ENCODE results near the gene THBS1.

The THBS1 gene

DNA sequence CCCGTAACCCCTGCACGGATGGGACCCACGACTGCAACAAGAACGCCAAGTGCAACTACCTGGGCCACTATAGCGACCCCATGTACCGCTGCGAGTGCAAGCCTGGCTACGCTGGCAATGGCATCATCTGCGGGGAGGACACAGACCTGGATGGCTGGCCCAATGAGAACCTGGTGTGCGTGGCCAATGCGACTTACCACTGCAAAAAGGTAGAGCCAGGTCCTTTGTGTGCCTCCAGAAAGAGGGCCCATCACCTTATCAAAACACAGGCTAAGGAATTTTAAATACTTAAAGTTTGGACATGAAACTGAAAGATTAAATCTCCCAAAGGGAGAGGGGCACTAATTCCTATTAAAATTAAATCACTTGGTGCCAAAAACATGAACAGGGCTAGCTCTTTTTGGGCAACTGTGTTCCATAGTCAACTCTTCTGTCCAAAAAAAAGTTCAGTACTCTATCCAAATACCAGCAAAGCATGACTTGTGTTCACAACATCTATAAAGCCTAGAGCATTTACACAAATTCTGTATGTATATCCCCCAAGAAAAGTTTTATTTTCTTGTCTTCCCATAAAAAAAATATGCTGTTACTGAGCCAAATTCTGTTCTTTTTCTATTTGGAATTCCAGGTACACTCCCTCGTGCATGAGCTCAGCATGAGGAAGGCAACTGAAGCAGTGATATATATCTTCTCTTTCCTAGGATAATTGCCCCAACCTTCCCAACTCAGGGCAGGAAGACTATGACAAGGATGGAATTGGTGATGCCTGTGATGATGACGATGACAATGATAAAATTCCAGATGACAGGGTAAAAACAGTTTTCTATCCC lies 9.2 kb downstream of the THBS1 start:
- DNase-seq: no peak

DNA sequence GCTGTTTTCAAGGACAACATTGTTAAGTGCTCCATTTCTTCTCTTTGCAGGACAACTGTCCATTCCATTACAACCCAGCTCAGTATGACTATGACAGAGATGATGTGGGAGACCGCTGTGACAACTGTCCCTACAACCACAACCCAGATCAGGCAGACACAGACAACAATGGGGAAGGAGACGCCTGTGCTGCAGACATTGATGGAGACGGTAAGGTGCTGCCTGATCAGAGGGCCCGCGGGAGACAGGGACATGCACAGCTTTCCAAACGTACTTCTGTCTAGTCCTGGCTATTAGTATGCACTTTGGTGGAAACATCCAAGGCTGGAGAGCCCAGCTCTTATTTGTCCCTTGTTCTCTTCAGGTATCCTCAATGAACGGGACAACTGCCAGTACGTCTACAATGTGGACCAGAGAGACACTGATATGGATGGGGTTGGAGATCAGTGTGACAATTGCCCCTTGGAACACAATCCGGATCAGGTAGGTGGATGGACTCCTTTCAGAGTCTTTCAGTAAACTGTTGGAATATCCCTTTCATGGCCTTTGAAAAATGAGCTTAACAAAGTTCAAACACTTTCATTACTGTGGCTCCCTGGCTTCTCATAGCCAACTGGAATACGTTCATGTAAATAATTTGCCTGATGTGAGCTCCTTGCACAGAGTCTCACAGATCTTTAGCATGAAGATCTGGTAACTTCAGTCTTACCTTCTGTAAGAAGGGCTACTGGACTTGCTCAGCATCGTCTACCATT lies 10.4 kb downstream of the THBS1 start:
- no peak for DNase-seq

DNA sequence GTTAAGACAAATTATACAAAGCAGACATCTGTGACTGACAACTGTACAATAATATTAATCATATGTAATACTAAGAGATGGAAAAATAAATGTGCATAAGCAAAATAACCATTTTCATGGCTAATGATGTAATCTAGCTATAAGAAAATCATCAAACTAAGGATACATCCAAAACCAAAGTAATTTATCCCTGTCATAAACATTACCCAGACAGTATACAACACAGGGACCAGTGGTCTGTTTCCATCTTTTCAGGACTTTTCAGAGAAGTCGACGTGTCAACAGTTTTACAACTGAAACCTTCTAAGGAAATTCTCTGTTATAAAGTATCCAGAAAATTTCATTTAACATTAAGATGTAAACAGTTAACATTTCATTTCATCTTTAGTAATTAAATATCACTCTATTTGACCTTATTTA lies 11.0 kb downstream of the THBS1 start:
- DNase-seq: no peak

DNA sequence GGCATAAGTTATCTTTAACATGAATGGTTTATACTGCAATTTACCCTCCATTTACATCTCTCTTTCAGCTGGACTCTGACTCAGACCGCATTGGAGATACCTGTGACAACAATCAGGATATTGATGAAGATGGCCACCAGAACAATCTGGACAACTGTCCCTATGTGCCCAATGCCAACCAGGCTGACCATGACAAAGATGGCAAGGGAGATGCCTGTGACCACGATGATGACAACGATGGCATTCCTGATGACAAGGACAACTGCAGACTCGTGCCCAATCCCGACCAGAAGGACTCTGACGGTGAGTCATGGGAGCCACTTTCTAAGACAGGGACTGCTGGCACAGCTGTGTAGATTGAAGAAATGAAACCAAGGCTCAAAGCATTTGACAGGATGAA lies 11.6 kb downstream of the THBS1 start:
- no peak for DNase-seq

DNA sequence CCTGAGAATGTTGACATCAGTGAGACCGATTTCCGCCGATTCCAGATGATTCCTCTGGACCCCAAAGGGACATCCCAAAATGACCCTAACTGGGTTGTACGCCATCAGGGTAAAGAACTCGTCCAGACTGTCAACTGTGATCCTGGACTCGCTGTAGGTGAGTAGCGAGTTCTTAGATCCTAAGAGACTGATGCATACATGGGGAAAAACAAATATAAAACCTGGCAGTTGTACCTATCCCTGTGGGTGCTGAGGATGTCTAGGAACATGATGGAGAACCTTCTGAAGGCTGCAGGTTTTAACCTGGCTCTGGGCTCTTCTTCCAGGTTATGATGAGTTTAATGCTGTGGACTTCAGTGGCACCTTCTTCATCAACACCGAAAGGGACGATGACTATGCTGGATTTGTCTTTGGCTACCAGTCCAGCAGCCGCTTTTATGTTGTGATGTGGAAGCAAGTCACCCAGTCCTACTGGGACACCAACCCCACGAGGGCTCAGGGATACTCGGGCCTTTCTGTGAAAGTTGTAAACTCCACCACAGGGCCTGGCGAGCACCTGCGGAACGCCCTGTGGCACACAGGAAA lies 12.3 kb downstream of the THBS1 start:
- no peak for DNase-seq

DNA sequence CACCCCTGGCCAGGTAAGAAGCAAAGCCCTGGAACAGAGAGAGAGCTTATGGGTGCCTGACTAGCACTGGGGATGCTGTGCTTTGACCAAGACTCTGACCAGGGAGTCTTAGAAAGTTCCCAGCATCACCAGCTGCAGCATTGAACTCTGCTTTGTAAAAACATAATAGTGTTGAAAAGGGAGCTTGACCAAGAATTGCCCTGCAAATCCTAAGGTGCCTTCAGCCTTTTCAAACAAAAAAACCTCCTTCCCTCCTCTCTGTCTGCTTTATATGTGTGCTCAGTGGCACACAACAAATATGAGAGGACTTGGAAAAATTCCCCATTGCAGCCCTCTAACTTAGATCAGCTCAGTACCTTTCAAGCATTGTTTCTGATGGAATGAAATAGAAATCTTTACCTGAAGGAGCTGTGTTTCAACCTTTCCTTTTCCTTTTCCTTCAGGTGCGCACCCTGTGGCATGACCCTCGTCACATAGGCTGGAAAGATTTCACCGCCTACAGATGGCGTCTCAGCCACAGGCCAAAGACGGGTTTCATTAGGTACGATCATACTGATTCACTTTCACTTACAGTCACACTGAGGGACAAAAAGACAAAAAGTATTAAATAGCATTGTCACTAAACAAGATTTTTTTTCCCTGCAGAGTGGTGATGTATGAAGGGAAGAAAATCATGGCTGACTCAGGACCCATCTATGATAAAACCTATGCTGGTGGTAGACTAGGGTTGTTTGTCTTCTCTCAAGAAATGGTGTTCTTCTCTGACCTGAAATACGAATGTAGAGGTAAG lies 13.0 kb downstream of the THBS1 start:
- no peak for DNase-seq

DNA sequence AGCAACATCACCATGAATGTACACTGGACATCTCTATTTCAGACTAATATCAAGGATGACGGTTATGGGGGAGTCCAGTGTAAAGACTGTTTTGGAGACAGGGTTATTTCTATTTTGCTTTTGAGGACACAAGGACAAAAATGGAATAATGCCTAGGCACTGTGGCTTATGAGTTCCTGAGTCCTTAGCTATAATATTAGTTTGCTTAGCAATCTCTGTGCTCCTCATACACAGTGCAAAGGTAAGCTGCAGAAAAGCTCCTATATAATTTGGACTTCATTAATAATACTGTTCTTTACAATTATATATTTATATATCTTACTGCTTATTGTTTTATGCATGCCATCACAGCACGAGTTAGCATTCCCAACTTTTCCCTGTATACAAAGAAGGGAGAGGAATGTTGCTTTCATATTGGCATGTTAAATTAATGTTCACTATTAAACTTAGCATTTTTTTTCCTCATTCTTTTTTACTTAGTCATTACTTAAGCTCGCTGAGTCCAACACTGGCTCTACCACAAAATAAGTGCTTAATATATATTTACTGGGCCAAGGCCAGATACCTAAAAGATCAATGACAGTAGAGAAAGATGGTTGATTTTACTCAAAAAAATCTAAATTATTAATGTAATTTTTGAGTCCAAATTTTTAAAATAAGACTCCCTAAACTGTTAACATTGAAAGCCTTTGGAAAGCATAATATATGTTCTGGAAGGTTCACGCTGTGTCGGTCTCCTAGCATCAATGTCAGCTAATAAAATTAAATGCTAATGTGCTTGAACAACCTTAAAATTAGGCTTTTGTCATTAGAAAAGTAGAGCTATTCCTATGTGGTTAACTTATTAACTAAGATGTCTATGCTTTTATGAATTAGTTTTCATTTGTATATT lies 13.8 kb downstream of the THBS1 start:
- no peak for DNase-seq

DNA sequence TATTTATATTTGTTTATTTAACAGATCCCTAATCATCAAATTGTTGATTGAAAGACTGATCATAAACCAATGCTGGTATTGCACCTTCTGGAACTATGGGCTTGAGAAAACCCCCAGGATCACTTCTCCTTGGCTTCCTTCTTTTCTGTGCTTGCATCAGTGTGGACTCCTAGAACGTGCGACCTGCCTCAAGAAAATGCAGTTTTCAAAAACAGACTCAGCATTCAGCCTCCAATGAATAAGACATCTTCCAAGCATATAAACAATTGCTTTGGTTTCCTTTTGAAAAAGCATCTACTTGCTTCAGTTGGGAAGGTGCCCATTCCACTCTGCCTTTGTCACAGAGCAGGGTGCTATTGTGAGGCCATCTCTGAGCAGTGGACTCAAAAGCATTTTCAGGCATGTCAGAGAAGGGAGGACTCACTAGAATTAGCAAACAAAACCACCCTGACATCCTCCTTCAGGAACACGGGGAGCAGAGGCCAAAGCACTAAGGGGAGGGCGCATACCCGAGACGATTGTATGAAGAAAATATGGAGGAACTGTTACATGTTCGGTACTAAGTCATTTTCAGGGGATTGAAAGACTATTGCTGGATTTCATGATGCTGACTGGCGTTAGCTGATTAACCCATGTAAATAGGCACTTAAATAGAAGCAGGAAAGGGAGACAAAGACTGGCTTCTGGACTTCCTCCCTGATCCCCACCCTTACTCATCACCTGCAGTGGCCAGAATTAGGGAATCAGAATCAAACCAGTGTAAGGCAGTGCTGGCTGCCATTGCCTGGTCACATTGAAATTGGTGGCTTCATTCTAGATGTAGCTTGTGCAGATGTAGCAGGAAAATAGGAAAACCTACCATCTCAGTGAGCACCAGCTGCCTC lies 14.7 kb downstream of the THBS1 start:
- no peak for DNase-seq

DNA sequence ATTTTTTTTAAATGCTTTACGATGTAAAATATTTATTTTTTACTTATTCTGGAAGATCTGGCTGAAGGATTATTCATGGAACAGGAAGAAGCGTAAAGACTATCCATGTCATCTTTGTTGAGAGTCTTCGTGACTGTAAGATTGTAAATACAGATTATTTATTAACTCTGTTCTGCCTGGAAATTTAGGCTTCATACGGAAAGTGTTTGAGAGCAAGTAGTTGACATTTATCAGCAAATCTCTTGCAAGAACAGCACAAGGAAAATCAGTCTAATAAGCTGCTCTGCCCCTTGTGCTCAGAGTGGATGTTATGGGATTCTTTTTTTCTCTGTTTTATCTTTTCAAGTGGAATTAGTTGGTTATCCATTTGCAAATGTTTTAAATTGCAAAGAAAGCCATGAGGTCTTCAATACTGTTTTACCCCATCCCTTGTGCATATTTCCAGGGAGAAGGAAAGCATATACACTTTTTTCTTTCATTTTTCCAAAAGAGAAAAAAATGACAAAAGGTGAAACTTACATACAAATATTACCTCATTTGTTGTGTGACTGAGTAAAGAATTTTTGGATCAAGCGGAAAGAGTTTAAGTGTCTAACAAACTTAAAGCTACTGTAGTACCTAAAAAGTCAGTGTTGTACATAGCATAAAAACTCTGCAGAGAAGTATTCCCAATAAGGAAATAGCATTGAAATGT lies 15.6 kb downstream of the THBS1 start:
- DNase-seq: no peak

DNA sequence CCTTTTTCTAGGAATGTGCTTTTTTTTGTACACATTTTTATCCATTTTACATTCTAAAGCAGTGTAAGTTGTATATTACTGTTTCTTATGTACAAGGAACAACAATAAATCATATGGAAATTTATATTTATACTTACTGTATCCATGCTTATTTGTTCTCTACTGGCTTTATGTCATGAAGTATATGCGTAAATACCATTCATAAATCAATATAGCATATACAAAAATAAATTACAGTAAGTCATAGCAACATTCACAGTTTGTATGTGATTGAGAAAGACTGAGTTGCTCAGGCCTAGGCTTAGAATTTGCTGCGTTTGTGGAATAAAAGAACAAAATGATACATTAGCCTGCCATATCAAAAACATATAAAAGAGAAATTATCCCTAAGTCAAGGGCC lies 16.5 kb downstream of the THBS1 start:
- DNase-seq: no peak

DNA sequence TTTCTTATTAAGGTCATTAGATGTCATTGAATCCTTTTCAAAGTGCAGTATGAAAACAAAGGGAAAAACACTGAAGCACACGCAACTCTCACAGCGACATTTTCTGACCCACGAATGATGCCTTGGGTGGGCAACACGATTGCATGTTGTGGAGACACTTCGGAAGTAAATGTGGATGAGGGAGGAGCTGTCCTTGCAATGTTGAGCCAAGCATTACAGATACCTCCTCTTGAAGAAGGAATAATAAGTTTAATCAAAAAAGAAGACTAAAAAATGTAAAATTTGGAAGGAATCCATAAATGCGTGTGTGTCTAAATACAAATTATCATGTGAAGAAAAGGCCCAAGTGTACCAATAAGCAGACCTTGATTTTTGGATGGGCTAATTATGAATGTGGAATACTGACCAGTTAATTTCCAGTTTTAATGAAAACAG lies 16.9 kb downstream of the THBS1 start:
- DNase-seq: no peak

DNA sequence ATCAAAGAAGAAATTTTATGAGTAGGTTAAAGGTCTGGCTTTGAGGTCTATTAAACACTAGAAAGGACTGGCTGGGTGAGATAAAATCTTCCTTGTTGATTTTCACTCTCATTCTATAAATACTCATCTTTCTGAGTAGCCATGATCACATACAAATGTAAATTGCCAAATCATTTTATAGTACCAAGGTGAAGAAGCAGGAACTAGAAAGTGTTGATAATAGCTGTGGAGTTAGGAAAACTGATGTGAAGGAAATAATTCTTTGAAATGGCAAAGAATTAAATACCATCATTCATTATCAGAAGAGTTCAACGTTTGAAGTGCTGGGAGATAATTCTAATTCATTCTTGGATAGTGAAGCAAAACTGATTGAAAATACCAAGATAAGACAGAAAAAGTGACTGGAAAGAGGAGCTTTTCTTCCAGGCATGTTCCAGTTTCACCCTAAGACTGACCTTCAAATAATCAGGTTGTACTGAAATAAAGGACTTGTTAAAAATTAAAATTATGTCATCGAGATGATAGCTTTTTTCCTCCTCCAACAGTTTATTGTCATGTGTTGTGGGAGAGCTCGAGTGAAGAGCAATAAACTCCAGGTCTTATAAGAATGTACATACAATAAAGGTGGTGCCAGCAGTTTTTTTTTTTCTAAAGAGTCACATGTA lies 17.4 kb downstream of the THBS1 start:
- no peak for DNase-seq

DNA sequence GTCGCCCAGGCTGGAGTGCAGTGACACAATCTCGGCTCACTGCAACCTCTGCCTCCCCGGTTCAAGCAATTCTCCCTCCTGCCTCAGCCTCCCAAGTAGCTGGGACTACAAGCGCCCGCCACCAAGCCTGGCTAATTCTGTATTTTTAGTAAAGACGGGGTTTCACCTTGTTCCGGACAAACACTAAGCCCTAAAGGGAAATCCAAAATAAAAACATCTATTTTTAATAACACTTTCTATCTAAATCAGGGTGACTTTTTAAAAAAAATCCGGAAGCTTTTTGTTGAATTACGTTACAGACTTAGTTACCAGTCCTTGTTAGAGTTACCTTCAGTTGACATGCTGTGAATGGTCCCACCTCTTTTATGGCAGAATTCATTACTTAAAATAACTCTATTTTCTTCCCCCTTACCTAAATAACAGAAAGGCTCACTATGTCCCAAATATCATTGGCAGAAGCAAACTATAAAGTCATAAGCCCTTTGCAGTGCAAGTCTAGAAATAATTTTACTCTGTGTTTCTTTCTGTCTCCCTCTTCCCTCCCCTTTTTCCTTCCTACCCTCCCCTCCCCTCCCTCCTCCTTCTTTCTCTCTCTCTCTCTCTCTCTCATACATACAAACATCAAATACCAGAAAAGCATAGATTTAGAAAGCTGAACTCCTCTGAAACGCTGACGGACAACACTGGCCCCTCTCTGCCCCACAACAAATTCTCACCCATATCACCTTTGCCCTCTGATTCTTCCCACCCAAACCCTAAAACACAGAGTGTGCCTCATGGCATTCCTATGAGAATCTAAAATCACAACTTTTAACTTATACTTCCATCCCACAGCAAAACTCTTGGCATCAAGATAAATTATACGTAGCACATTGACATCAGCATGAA lies 18.3 kb downstream of the THBS1 start:
- no peak for DNase-seq

DNA sequence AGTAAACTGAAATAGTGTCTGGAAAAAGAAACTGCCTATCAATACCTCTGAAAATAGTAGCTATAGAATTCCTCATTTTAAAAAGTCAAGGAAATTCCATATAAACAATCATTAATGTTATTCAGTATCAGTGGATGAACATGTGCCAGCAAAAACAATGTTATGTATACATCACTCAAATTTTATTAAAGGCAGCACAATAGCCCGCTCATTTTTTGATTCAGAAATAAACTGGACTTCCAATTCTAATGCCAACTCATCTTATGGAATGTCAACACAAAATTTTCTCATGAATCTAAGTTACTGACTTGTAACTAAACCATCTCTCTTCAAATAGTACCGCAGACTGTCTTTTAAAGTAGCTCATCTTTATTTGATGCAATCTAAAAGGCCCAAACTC lies 19.0 kb downstream of the THBS1 start:
- no peak for DNase-seq

DNA sequence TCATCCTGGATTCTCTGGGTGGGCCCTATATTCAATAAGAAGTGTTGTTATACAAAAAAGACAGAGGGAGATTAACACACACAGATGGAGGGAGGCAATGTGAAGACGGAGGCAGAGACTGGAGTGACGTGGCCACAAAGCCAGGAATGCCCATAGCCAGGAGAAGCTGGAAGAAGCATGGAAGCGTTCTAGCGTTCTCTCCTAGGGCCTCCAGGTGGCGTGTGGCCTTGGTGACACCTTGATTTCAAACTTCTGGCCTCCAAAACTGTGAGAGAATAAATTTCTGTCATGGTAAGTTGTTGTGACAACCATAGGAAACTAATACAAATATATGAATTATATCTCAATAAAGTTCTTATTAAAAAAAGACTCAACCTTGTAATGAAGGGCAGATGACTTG lies 21.3 kb downstream of the THBS1 start:
- no peak for DNase-seq

DNA sequence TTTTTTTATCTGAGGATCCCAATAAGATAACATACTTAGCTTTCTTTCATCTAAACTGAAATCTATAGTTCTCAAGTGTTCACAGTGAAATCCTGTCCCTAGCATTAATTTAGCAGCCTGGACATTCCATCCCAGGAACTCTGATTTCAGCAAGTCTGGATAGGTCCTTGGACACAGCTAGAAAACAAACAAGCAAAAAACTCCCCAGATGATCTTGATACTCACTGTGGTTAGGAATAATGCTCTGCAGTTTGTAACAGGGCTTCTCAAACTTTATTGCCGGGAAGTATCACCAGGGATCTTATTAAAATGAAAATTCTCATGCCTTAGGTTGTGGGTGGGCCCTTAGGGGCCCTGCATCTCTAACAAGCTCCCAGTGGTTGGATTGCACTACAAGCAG lies 24.3 kb downstream of the THBS1 start:
- no peak for DNase-seq

DNA sequence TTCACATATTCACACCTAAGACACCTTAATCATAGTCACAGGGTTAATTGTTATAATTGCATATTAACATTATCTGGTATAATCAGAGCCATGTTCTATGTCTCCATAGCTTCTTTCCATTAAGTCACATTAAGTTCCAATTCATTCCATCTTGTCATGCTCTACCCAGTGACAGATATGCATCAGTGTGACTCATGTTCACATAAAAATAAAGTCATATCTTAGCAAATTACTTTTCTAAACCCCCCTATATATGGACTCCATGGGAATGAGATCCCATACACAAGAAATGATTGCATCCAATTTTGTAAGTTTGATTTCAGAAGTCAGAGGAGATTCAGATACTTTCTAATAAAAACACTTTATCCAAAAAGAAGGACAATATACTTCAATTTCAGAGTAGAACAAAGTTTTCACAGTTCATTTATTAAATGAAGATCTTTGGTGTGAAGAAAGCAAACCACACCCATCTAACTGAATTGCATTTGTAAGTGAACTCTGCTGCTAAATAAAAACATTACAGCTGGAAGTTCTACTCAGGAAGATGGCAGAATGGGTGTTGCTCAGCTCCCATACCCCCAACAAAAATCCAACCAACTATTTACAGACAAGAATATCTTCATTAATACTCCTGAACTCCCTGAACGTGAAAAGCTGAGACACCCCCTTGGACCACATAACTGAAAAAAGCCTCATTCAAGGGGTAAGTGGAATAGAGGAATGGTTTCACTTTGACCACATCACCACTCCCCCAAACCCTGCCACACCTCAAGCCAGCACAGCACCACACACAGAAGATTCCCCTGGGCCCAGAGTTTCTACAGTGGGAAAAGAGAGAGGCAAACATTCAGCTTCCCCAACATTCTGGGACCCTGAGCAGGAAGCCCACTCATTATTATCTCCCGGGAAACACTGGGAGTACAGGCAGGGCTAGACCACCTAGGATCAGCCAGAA lies 27.6 kb downstream of the THBS1 start:
- no peak for DNase-seq
